Activated CD8-positive, alpha-beta memory T cell treated with anti-CD3 and anti-CD28 coated beads for 1 hour (primary cell): ENCODE measurements around the gene SLC2A13.
"Not testable (repeated sequence)": the region's sequence is repeated elsewhere in the genome, so short reads cannot be mapped to it uniquely, and the experiment has no call there.

Experiments used
- DNase-seq, 2 donors: peaks; one replicate each; pipeline ENCODE4 v3.0.0-alpha.2; 2020; ENCODE audit warnings: low read depth in 1 of 2; ENCODE audit errors: extremely low read depth in 1 of 2

The SLC2A13 gene

DNA sequence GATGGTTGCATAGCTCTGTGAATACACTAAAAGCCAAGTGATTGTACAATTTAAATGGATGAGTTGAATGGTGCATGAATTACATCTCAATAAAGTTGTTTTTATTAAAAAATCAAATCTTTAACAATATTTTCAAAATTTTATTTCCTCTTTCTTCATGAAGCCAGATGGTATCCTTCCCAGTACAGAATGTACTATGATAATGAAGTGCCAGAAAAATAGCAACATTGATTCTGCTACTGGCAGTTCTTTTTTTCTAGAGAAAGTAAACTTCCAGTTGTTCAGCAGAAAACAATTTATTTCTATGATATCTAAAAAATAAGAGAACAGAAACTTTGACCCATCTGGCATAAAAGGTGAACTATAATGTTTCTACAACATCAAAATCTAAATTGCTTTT, 61.5 kb downstream of the SLC2A13 start:
- no peak for DNase-seq

GRCh38 chr12:40039598-40039997, 66.3 kb downstream of the SLC2A13 start:
- no peak for DNase-seq

- DNase-seq: no peak
These were observed 67.3 kb downstream of the SLC2A13 start for GRCh38 chr12:40038619-40039018.

DNA sequence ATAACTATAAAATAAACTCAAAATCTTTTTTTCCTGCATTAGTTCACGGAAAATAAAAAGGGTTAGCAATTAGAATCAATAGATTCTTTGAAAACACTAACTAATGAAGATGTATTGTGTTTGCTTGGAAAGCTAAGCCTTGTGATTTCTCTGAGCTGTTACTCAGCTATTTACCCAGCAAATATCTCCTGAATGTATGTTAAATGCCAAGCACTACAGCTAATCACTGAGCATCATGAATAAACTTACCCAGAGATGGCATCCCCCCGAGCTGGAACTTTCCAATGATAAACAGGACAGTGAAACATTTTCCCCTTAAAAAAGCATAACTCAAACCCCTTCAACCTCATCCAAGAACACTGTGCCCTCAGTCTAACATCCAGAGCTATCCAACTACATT, 71.2 kb downstream of the SLC2A13 start:
- no peak for DNase-seq

GRCh38 chr12:40034156-40034555, 71.7 kb downstream of the SLC2A13 start:
- DNase-seq: no peak

DNA sequence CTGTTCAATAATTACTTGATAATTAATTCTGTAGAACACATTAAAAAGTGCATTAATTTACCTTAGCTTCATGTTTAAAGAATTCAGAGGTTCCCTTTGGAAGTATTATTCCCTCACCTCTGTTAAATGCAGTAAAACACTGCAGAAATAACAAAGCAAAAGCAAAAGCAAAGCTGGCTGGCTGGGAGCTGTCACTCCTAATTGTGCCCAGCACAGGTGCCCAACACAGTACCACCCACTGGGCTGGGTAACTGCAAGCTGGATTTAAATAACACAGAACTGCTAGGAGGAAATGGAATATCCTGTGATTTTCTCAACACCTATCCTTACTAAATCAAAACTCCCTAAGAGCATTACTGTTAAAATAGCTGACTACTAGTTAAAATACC, 72.6 kb downstream of the SLC2A13 start:
- DNase-seq: no peak

DNA sequence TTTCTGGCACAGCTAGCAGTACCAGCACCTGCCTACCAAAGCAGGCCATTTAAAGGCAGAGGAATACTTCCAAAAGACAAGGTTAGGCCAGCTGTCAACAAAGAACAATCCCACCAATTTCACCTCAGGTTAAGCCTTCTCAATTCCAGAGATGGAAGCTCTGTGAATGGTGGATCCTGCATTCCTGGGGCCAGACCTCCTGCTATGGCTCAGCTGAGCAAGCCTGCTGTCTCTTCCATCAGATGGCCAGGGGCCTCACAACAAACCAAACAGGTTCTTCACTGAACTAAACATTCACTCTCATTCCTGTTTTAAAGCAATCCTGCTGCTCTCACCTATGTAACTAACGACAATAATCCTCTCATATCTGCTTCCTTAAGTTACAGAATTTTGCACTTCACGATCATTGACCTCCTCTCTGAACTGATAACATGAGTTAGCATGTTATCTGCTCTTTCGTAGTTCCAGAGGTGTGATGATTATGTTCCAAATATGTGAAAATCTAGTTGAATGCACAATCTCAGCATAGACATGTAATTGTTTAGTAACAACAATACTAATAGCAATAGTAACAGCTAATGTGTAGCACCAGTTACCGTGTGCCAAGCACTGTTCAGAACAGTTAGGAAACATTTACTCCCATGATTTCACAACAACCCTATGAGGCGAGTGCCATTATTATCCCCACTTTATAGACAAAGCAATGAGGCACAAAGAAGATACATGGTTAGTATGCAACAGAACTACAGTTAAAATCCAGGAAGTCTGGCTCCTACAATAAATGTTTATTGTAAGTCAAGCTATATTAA, 73.2 kb downstream of the SLC2A13 start:
- no peak for DNase-seq

- DNase-seq: no peak
These were observed 73.9 kb downstream of the SLC2A13 start for GRCh38 chr12:40031965-40032364.

DNA sequence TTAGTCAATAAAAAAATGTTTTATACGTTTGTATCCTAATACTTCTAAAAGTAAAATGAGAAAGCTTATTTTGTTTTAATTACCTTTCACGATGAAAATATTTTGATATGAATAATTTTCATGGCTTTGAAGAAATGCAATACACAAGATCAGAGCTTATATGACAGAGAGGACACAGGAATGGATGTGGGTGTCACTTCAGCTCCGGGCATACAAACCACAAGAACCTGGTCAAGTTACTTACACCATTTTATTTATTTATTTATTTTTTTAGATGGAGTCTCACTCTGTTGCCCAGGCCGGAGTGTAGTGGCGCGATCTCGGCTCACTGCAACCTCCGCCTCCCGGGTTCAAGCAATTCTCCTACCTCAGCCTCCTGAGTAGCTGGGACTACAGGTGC, 74.9 kb downstream of the SLC2A13 start:
- not testable (repeated sequence) for DNase-seq

- DNase-seq: no peak
These were observed 77.6 kb downstream of the SLC2A13 start for GRCh38 chr12:40028296-40028695.

- DNase-seq: no peak
These were observed 83.0 kb downstream of the SLC2A13 start for GRCh38 chr12:40022850-40023249.

DNA sequence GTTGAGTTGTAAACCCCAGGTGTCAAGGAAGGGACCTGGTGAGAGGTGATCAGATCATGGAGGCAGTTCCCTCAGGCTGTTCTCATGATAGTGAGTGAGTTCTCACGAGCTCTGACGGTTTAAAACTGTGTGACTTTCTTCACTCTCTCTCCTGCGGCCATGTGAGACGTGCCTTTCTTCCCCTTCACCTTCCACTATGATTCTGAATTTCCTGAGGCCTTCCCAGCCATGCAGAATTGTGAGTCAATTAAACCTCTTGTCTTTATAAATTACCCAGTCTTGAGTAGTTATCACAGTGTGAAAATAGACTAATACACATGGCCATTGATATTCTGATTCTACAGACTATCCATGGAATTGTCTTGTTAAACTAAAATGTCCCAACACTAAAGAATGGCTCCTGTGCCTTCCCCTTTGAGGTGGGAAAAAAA, 85.6 kb downstream of the SLC2A13 start:
- DNase-seq: no peak

GRCh38 chr12:40017488-40017887, 88.4 kb downstream of the SLC2A13 start:
- no peak for DNase-seq

DNA sequence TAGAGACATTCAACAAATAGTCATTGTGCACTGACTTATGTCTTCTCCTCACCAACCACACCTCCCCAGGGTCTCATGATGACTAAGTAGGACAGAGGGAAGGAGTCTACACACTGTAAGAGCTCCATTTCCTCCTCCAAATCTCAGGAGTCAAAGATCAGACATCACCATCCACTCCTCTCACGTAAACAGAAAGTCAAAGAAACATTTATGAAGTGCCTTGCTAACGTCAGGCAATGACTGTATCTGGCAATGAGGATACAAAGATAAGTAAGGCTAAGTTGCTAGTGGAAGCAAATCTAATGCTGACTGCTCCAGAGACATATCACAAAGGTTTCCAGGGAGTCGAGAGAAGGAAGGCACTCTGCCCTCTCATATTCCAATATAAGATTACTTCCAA, 88.9 kb downstream of the SLC2A13 start:
- no peak for DNase-seq

GRCh38 chr12:40015881-40016280, 90.0 kb downstream of the SLC2A13 start:
- no peak for DNase-seq

DNA sequence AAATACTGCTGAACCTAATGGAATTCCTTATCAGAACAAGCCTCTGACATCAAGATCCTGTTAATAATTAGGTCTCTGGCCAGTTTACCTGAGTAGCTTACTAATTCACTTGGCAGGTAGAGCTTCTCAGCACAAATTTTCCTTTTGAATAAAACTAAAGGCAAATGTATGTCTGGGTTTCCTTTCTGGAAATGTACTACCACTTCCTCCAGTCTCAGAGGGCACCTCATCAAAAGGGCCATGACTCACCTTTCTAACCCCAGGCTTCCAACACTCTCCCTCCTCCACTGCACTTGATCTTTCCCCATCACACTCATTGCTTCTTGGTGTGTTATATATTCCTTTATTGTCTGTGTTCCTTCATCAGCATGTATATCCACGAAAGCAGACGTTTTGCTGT, 90.5 kb downstream of the SLC2A13 start:
- no peak for DNase-seq

GRCh38 chr12:40013847-40014246, 92.0 kb downstream of the SLC2A13 start:
- DNase-seq: no peak

- no peak for DNase-seq
These were observed 92.6 kb downstream of the SLC2A13 start for GRCh38 chr12:40013292-40013691.

DNA sequence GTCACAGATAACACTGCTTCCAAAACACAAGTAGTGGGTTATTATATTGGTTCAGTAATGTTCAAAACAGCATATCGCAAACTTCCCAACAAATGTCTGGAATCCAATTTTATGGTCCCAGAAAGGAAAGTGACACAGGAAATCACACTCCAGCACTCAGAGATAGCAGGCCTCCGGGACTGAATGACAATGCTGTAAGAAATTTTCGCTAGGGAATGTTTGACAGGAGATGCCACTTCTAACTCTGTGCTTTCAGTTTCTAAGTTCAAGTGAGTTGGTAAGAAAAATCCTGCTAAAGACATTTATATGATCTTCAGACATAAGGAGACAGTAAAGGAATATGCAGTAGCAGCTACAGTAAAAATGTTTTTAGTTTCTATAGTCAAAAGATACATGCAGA, 93.2 kb downstream of the SLC2A13 start:
- no peak for DNase-seq

- no peak for DNase-seq
These were observed 94.1 kb downstream of the SLC2A13 start for GRCh38 chr12:40011775-40012129.

GRCh38 chr12:40010899-40011774, 94.7 kb downstream of the SLC2A13 start:
- peak; percentile 7 to 35 for DNase-seq
